COLO668 (cell line): ENCODE measurements around the gene ESR2.
"Not testable (repeated sequence)": the region's sequence is repeated elsewhere in the genome, so short reads cannot be mapped to it uniquely, and the experiment has no call there.

Experiments
- DNase-seq: peaks from one replicate; lab custom pipeline; 2025; ENCODE audit not compliant: unreplicated experiment; lab: John Stamatoyannopoulos, UW

ESR2 gene

GRCh38 chr14:64158608-64159007 is 135.6 kb downstream of the ESR2 start:
- DNase-seq = no peak

- no peak for DNase-seq
These were observed 144.2 kb downstream of the ESR2 start for GRCh38 chr14:64149921-64150320.

GRCh38 chr14:64147126-64147790 is 146.9 kb downstream of the ESR2 start:
- DNase-seq = no peak

- no peak for DNase-seq
These were observed 156.4 kb downstream of the ESR2 start for GRCh38 chr14:64137657-64138290.

GRCh38 chr14:64126548-64126947 is 167.6 kb downstream of the ESR2 start:
- no peak for DNase-seq

GRCh38 chr14:64125270-64125669 is 168.9 kb downstream of the ESR2 start:
- no peak for DNase-seq

GRCh38 chr14:64123241-64123822 is 170.8 kb downstream of the ESR2 start:
- DNase-seq = no peak

GRCh38 chr14:64119980-64120379 is 174.2 kb downstream of the ESR2 start:
- DNase-seq = no peak

- DNase-seq = no peak
These were observed 174.7 kb downstream of the ESR2 start for GRCh38 chr14:64119500-64119899.

- no peak for DNase-seq
These were observed 175.3 kb downstream of the ESR2 start for GRCh38 chr14:64118892-64119291.

GRCh38 chr14:64118403-64118742 is 175.8 kb downstream of the ESR2 start:
- DNase-seq = not testable (repeated sequence)

- no peak for DNase-seq
These were observed 176.3 kb downstream of the ESR2 start for GRCh38 chr14:64117671-64118402.

GRCh38 chr14:64115401-64115800 is 178.8 kb downstream of the ESR2 start:
- DNase-seq = no peak

- no peak for DNase-seq
These were observed 179.4 kb downstream of the ESR2 start for GRCh38 chr14:64114796-64115195.

- DNase-seq = no peak
These were observed 180.0 kb downstream of the ESR2 start for GRCh38 chr14:64114166-64114565.

GRCh38 chr14:64112867-64113678 is 181.1 kb downstream of the ESR2 start:
- DNase-seq = no peak

- DNase-seq = no peak
These were observed 183.4 kb downstream of the ESR2 start for GRCh38 chr14:64110802-64111201.

- DNase-seq = no peak
These were observed 184.2 kb downstream of the ESR2 start for GRCh38 chr14:64109819-64110554.

GRCh38 chr14:64107438-64107837 is 186.7 kb downstream of the ESR2 start:
- DNase-seq = no peak

- DNase-seq = no peak
These were observed 196.1 kb downstream of the ESR2 start for GRCh38 chr14:64098120-64098519.
